GM10248 (cell line): ENCODE data around the gene FASTK.

Source experiments
- CTCF ChIA-PET: fragments of 300-600 bp; sonication (Branson Sonifier 250); formaldehyde crosslinking; extraction: SDS; loops from one replicate; lab custom pipeline; 2021; ENCODE audit warnings: antibody characterized with exemption; lab: Yijun Ruan, JAX
- POLR2A ChIA-PET: fragments of 350-650 bp; sonication (Branson Sonifier 250); formaldehyde crosslinking; extraction: SDS; loops from one replicate; lab custom pipeline; 2020; ENCODE audit warnings: antibody characterized with exemption; lab: Yijun Ruan, JAX
- DNase-seq: peaks from one replicate; pipeline ENCODE4 v3.0.0; 2012; ENCODE audit errors: extremely low spot score
- TF ChIP-seq, protein P1 (sequence below): IDR thresholded peaks from 2 replicates; pipeline ENCODE4 v1.5.1; 2012; ENCODE audit warnings: mild to moderate bottlenecking, low read depth; ENCODE audit errors: extremely low read depth, missing control alignments, control extremely low read depth

Gene FASTK

DNA sequence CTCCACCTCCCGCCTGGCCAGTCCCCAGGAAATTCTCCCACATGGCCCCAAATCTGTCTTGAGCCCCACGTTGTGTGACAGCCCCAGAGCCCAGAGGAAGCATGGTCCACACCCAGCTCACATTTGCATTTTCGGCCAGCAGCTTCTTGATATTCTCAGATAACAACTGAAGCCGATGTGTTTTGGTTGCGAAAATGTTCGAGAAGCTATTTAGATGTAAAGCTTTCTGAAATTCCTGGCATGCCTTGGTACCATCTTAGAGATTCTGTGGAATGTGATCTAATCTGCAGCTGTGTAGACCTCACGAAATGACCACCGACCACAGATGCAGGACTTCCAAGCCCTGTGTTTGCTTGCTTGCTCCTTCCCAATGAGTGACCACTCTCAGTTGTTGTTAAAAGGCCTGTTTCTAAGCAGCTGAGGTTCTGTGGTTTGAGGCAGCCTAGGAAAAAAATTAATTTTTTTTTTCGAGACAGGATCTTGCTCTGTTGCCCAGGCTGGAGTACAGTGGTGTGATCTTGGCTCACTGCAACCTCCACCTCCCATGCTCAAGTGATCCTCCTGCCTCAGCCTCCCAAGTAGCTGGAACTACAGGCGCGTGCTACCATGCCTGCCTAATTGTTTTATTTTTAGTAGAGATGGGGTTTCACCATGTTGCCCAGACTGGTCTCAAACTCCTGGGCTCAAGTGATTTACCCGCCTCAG is 12.4 kb downstream of the FASTK start:
- no peak for DNase-seq
- TF ChIP-seq, protein P1, sequence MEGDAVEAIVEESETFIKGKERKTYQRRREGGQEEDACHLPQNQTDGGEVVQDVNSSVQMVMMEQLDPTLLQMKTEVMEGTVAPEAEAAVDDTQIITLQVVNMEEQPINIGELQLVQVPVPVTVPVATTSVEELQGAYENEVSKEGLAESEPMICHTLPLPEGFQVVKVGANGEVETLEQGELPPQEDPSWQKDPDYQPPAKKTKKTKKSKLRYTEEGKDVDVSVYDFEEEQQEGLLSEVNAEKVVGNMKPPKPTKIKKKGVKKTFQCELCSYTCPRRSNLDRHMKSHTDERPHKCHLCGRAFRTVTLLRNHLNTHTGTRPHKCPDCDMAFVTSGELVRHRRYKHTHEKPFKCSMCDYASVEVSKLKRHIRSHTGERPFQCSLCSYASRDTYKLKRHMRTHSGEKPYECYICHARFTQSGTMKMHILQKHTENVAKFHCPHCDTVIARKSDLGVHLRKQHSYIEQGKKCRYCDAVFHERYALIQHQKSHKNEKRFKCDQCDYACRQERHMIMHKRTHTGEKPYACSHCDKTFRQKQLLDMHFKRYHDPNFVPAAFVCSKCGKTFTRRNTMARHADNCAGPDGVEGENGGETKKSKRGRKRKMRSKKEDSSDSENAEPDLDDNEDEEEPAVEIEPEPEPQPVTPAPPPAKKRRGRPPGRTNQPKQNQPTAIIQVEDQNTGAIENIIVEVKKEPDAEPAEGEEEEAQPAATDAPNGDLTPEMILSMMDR, result no peak
- CTCF ChIA-PET, result interaction anchor here (0.8 to 1.5 kb wide), 3 partner anchors 16 to 56 kb away, joined by 3 to 4 read pairs (median 3); no protein-coding TSS in a partner anchor
- POLR2A ChIA-PET, result no interaction called here

DNA sequence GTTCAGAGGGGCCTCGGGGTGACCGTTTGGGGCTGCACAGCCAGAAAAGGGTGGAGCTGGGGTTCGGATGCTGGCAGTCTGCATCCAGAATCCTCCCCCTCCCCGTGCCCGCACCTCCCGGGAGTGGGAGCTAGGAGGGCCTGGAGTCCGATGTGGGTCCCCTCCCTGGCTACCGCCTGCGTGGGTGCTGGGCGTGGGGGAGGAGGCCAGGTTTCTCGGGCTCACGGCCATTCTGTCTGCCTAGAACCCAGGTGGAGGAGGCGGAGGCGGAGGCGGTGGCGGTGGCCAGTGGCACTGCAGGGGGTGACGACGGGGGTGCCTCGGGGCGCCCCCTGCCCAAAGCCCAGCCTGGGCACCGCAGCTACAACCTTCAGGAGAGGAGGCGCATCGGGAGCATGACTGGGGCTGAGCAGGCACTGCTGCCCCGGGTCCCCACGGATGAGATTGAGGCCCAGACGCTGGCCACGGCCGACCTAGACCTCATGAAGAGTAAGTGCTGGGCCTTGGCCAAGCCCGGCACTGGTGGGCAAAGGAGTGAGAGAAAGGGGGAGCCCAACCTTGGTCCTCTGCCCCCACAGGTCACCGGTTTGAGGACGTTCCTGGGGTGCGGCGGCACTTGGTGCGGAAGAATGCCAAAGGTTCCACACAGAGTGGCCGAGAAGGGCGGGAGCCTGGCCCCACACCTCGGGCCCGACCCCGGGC is 14.2 kb downstream of the FASTK start:
- ChIA-PET CTCF (interaction anchor here (0.8 to 1.5 kb wide), 3 partner anchors 10 to 58 kb away, joined by 3 to 4 read pairs (median 4); no protein-coding TSS in a partner anchor), POLR2A (interaction anchor here (0.6 kb wide), 1 partner anchor 1065 kb away, joined by 3 read pairs; no protein-coding TSS in a partner anchor)
- TF ChIP-seq, protein P1, result no peak
- no peak for DNase-seq

DNA sequence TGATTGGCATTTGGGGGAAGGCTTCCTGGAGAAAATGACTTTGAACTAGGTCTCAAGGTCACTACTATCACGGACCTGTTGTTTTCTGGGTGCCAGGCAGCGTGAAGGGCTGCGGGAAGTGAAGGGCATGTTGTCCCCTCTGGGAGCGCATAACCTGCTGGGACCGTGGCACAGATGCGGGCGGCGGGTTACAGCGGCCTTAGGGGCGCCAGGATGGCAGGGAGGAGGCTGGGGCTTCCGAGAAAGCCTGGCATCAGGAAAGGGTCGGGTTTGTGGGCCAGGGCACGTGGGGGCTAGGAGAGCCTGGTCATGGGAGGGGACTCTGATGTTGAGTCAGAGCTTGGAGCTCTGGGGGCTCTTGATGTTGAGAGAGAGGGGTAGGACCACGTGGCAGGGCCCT is 15.1 kb downstream of the FASTK start:
- DNase-seq, result no peak
- TF ChIP-seq, protein P1, result no peak
- POLR2A ChIA-PET, result interaction anchor here (0.6 kb wide), 1 partner anchor 1066 kb away, joined by 3 read pairs; no protein-coding TSS in a partner anchor
- CTCF ChIA-PET, result no interaction called here

DNA sequence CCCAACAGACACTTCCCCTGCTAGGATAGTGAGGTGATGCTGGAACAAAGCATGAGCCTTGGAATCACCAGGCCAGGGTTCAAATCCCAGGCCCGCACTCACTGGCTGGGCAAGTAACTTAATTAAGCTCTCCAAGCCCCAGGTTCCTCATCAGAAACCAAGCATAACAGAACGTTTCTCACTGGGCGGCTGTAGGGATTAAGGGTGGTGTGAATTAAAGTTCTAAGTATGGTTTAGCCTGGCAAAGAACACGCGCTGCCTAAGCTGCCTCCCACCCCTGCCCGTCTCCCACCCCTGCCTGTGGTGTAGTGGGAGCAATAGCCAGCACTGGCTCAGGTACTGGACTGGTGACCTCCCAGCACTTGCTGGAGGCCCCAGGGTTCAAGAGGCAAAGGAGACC is 15.6 kb downstream of the FASTK start:
- TF ChIP-seq, protein P1, result no peak
- POLR2A ChIA-PET, result no interaction called here

DNA sequence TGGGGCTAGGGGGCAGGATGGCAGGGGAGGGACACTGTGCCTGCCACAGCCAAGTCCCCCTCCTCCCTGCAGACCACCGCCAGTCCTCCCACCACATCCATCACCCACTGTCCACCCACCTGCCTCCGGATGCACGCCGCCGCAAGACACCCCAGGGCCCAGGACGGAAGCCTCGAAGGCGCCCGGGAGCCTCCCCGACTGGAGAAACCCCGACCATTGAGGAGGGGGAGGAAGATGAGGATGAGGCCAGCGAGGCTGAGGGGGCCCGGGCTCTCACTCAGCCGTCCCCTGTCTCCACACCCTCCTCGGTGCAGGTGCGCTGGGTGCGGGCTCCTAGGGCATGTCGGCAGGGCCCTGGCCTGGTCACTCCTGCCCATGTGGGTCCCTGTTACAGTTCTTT is 16.2 kb downstream of the FASTK start:
- TF ChIP-seq, protein P1, result no peak
- no peak for DNase-seq
- ChIA-PET CTCF (no interaction called here), POLR2A (no interaction called here)

More for the DNA sequence above, 15.6 kb downstream of the FASTK start:
- no peak for DNase-seq
- CTCF ChIA-PET, result no interaction called here

DNA sequence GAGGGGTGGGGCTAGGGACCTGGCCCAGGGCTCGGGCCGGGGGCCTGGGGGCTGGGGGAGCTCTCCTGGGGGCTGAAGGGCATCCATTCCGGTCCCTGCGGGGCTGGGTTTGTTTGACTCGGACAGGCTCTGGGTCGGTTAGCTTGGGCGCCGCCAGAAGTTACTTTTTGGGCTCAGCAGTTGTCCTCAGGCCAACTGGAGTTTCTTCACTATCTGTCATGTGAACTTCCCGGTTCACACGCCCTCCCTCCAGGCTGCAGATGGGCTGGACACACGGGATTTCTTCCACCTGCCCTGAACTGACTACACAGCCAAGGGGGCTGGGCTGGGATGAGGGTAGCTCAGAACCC is 17.4 kb downstream of the FASTK start:
- TF ChIP-seq, protein P1, result no peak
- CTCF ChIA-PET, result interaction anchor here (2.5 kb wide), 1 partner anchor 13 kb away, joined by 7 read pairs; no protein-coding TSS in a partner anchor
- POLR2A ChIA-PET, result no interaction called here
- DNase-seq, result no peak
